Activated CD4-positive, alpha-beta memory T cell treated with anti-CD3 and anti-CD28 coated beads, Interleukin-2, amount 10 ng/mL, durations not matched to agents 7 days and 5 days (primary cell): ENCODE results near the gene MYH2. TPM values are rescaled to one million over a fixed set of nuclear protein-coding genes. Genes with fewer than 3 reads are reported as not detected.

Experiments
- CTCF ChIA-PET: fragments of 350-600 bp; sonication (Branson Sonifier 250); formaldehyde crosslinking; loops from one replicate; lab custom pipeline; 2021; ENCODE audit warnings: antibody characterized with exemption, inconsistent platforms; lab: Charles Lee
- POLR2A ChIA-PET: fragments of 350-600 bp; sonication (Branson Sonifier 250); formaldehyde crosslinking; loops from one replicate; lab custom pipeline; 2021; ENCODE audit warnings: antibody characterized with exemption; lab: Charles Lee
- DNase-seq: peaks from one replicate; pipeline ENCODE4 v3.0.0-alpha.2; 2020
- H3K27ac Mint-ChIP-seq: one replicate; pipeline ENCODE4 v1.8.0; 2021; ENCODE audit warnings: mild to moderate bottlenecking, mixed read lengths
- H3K27me3 Mint-ChIP-seq: one replicate; pipeline ENCODE4 v1.8.0; 2021; ENCODE audit warnings: mixed read lengths
- H3K36me3 Mint-ChIP-seq: one replicate; pipeline ENCODE4 v1.8.0; 2021; ENCODE audit warnings: low read depth, mixed read lengths
- H3K4me1 Mint-ChIP-seq: one replicate; pipeline ENCODE4 v1.8.0; 2021; ENCODE audit warnings: mixed read lengths
- H3K4me3 Mint-ChIP-seq: one replicate; pipeline ENCODE4 v1.8.0; 2021; ENCODE audit warnings: mild to moderate bottlenecking, mixed read lengths
- H3K9me3 Mint-ChIP-seq: one replicate; pipeline ENCODE4 v1.8.0; 2021; ENCODE audit warnings: mixed read lengths
- total RNA-seq, 2 experiments: library from RNA; stranded (reverse); gene quantifications; one replicate each; pipeline ENCODE4 v1.2.3, GENCODE V29; 2021

Gene MYH2
- total RNA-seq, result not detected

- no peaks in the 10 kb centered on the region for H3K36me3 Mint-ChIP-seq
- H3K9me3 Mint-ChIP-seq, result no peaks in the 10 kb centered on the region
- POLR2A ChIA-PET, result no interaction called here
- H3K4me3 Mint-ChIP-seq, result no peak within 1 kb of the TSS
- H3K27me3 Mint-ChIP-seq, result no peaks in the 10 kb centered on the region
- DNase-seq, result no peak
- CTCF ChIA-PET, result no interaction called here
- no peak within 1 kb of the TSS for H3K27ac Mint-ChIP-seq
- H3K4me1 Mint-ChIP-seq, result no peaks in the 10 kb centered on the region
Observed at GRCh38 chr17:10549096-10549842, at the start of gene MYH2. Gene MYH2, minus strand, starts transcription at chr17:10549658. Its CDS starts 1,738 bp downstream, at chr17:10547920.

DNA sequence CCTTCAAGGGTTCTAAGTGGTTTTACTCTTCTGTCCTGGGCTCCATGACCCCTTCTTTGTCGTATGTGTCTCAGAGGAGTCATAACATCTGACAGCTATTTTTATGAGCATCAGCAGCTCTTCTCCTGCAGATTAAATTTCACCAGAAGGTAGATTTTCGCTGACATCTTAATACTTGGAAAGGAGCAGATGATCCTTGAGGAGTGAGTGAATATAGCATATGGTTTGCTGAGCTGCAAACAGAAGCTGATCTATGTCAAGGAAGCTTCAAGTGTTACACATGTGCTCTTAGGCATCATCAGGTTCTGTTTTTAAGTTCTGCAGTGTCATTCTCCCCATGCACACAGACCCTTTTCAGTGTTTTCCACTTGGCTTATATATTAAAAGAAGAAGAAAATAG lies 49.2 kb upstream of the MYH2 start:
- H3K4me3 Mint-ChIP-seq, result no peak overlapping the region
- no peaks in the 10 kb centered on the region for H3K36me3 Mint-ChIP-seq
- DNase-seq, result no peak
- H3K27me3 Mint-ChIP-seq, result peaks cover 8% of the 10 kb centered on the region
- no peaks in the 10 kb centered on the region for H3K4me1 Mint-ChIP-seq
- H3K9me3 Mint-ChIP-seq, result no peaks in the 10 kb centered on the region
- ChIA-PET POLR2A (no interaction called here), CTCF (interaction anchor here (1.0 kb wide), 1 partner anchor 31 kb away, joined by 3 read pairs; no protein-coding TSS in a partner anchor)
- no peak overlapping the region for H3K27ac Mint-ChIP-seq

DNA sequence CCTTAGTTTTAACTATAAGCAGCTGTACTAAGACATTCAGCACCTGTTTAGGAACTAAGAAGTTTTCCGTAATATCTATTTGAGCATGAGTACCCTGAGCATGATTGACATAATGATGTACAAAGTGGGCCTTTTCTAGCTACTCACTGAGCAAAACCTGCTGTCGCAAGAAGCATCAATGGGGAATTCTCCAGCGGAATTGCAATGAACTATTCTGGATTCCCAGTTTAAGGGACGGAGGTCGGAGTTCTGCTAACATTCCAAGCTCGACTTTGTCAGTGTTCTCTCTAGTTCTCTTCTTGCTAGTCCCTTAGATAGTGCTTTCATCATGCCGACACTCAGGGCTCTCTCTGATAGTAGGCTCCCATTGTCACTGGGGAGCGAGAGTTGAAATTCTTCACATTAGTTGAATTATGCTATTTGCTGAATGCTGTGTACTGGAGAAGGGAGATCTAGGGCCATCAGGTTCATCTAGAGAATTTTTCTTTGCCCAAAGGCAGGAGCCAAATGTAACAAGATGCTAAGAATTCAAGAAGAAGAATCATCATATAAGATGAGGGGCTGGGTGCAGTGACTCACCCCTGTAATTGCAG lies 40.2 kb upstream of the MYH2 start:
- ChIA-PET POLR2A (no interaction called here), CTCF (no interaction called here)
- Mint-ChIP-seq H3K4me1 (no peaks in the 10 kb centered on the region), H3K9me3 (no peaks in the 10 kb centered on the region), H3K27ac (no peak overlapping the region), H3K4me3 (no peak overlapping the region), H3K36me3 (no peaks in the 10 kb centered on the region), H3K27me3 (peaks cover 5% of the 10 kb centered on the region)
- DNase-seq, result no peak

DNA sequence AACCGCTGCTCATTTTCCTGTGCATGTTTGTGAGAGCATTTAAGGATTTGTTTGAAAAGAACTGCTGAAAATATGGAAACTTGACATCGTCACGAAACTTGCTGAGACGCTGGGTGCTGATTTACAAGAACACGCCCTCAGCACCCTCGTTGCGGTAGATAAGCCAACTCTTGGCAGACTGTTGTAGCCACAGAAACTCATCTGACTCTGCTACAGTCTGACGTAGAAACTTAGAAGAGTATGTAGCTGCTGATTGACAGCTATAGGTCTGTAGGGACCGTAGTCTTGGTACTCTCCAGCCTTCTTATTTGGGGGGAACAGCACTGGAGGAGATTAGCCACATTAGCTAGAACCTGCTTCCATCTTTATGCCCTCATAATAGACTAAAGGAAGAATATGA lies 36.1 kb upstream of the MYH2 start:
- no peaks in the 10 kb centered on the region for H3K36me3 Mint-ChIP-seq
- H3K4me3 Mint-ChIP-seq, result no peak overlapping the region
- no peaks in the 10 kb centered on the region for H3K4me1 Mint-ChIP-seq
- no peak overlapping the region for H3K27ac Mint-ChIP-seq
- CTCF ChIA-PET, result interaction anchor here (0.7 to 1.9 kb wide), 3 partner anchors 31 to 803 kb away, joined by 4 to 5 read pairs (median 4); no protein-coding TSS in a partner anchor
- H3K9me3 Mint-ChIP-seq, result no peaks in the 10 kb centered on the region
- POLR2A ChIA-PET, result no interaction called here
- no peak for DNase-seq
- peaks cover 10% of the 10 kb centered on the region for H3K27me3 Mint-ChIP-seq

GRCh38 chr17:10583834-10584233 lies 34.4 kb upstream of the MYH2 start:
- H3K4me1 Mint-ChIP-seq, result no peaks in the 10 kb centered on the region
- DNase-seq, result no peak
- ChIA-PET POLR2A (no interaction called here), CTCF (interaction anchor here (0.6 to 1.9 kb wide), 3 partner anchors 8 to 34 kb away, joined by 4 to 5 read pairs (median 4); no protein-coding TSS in a partner anchor)
- no peak overlapping the region for H3K27ac Mint-ChIP-seq
- H3K4me3 Mint-ChIP-seq, result no peak overlapping the region
- H3K27me3 Mint-ChIP-seq, result peaks cover 10% of the 10 kb centered on the region
- no peaks in the 10 kb centered on the region for H3K9me3 Mint-ChIP-seq
- H3K36me3 Mint-ChIP-seq, result no peaks in the 10 kb centered on the region

DNA sequence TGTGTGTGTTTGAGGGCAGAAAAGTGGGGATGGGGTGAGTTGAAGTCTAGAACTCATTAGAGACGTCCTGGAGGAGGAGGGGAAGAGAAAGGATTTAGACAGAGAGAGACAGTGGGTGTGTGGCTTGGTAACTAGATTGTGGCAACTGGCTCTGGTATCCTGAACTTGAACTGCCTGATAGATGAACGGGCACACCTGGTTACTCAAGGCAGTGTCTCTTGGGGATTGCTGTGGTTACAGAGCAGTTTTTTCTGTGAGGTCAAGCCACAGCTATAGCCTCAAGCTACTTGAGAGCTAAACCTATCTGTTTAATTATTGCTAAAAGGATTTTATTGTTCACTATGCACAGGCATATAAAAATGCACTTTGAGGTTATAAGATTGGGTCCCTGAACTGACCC lies 29.8 kb upstream of the MYH2 start:
- no peak for DNase-seq
- no peaks in the 10 kb centered on the region for H3K9me3 Mint-ChIP-seq
- CTCF ChIA-PET, result no interaction called here
- POLR2A ChIA-PET, result no interaction called here
- no peak overlapping the region for H3K4me3 Mint-ChIP-seq
- no peaks in the 10 kb centered on the region for H3K36me3 Mint-ChIP-seq
- no peaks in the 10 kb centered on the region for H3K4me1 Mint-ChIP-seq
- peaks cover 10% of the 10 kb centered on the region for H3K27me3 Mint-ChIP-seq
- no peak overlapping the region for H3K27ac Mint-ChIP-seq

- Mint-ChIP-seq H3K27me3 (no peaks in the 10 kb centered on the region), H3K9me3 (no peaks in the 10 kb centered on the region), H3K4me1 (no peaks in the 10 kb centered on the region), H3K36me3 (no peaks in the 10 kb centered on the region), H3K27ac (no peak overlapping the region), H3K4me3 (no peak overlapping the region)
- ChIA-PET CTCF (no interaction called here), POLR2A (no interaction called here)
- no peak for DNase-seq
Observed at GRCh38 chr17:10574324-10574723, 24.9 kb upstream of the MYH2 start.

- DNase-seq, result no peak
- no peak overlapping the region for H3K27ac Mint-ChIP-seq
- peaks cover 3% of the 10 kb centered on the region for H3K27me3 Mint-ChIP-seq
- no peak overlapping the region for H3K4me3 Mint-ChIP-seq
- no peaks in the 10 kb centered on the region for H3K36me3 Mint-ChIP-seq
- H3K4me1 Mint-ChIP-seq, result no peaks in the 10 kb centered on the region
- ChIA-PET CTCF (no interaction called here), POLR2A (no interaction called here)
- H3K9me3 Mint-ChIP-seq, result no peaks in the 10 kb centered on the region
Observed at GRCh38 chr17:10563991-10564660, 14.7 kb upstream of the MYH2 start.

DNA sequence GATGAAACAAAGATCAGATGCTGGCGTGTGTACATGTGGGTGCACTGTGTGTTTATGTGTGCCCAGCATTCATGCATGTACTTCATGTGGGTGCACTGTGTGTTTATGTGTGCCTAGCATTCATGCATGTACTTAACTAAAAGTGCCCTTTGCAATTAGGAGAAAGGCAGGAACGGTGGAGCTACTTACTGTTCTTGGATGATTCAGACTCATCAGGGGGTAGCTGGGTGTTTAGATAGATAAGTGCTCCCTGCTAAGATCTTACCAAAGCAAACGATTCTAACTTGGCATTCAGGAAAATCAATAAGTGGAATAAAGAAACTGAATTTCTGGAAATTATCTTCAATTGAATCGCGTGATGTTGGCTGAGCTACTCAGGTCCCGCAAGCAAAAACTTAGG lies 8.6 kb upstream of the MYH2 start:
- no peak for DNase-seq
- CTCF ChIA-PET, result no interaction called here
- no peaks in the 10 kb centered on the region for H3K4me1 Mint-ChIP-seq
- no peaks in the 10 kb centered on the region for H3K27me3 Mint-ChIP-seq
- H3K27ac Mint-ChIP-seq, result no peak overlapping the region
- H3K4me3 Mint-ChIP-seq, result no peak overlapping the region
- H3K36me3 Mint-ChIP-seq, result no peaks in the 10 kb centered on the region
- no peaks in the 10 kb centered on the region for H3K9me3 Mint-ChIP-seq
- POLR2A ChIA-PET, result no interaction called here

DNA sequence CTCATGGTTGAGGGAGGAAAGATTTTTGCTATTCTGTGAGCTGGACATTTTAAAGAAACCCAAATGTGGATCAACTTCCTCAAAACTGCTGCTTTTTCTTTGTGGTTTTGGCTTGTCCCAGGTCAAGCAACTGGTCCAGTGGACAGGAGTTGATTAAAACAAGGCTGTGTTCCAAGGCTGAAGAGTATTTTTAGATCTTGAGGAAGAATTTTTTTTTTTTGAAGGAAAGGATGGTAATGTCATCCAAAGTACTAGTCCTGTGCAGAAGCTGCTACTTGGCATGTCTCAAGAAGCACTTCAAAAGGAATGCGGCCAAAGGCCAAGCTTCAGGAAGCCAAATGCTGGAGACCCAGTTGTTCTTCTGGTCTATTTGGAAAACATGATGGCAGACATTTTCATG lies 8.0 kb upstream of the MYH2 start:
- Mint-ChIP-seq H3K27me3 (no peaks in the 10 kb centered on the region), H3K4me1 (no peaks in the 10 kb centered on the region), H3K4me3 (no peak overlapping the region), H3K36me3 (no peaks in the 10 kb centered on the region), H3K9me3 (no peaks in the 10 kb centered on the region), H3K27ac (no peak overlapping the region)
- POLR2A ChIA-PET, result no interaction called here
- no peak for DNase-seq
- CTCF ChIA-PET, result no interaction called here

GRCh38 chr17:10556301-10557005 lies 7.0 kb upstream of the MYH2 start:
- CTCF ChIA-PET, result no interaction called here
- no peak overlapping the region for H3K27ac Mint-ChIP-seq
- POLR2A ChIA-PET, result no interaction called here
- no peak for DNase-seq
- no peak overlapping the region for H3K4me3 Mint-ChIP-seq
- no peaks in the 10 kb centered on the region for H3K27me3 Mint-ChIP-seq
- H3K36me3 Mint-ChIP-seq, result no peaks in the 10 kb centered on the region
- no peaks in the 10 kb centered on the region for H3K9me3 Mint-ChIP-seq
- no peaks in the 10 kb centered on the region for H3K4me1 Mint-ChIP-seq

DNA sequence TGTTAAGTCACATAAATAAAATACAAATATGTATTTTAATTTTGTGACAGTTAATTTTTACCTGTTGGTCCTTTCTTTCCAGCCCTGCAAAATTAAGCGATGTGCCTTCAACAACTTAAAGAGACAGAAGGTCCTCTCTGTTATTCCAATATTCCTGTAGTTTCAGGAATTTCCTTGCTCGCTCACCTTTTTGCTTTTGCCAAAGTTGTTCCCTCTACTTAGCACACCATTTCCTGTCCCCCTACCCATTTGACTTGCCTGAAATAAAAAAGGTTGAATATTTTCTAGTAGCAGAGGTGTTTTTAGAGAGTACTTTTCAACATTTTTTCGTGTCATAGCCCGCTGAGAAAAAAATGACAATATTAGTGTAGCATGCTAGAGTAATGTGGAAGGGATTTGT lies 556 bp upstream of the MYH2 start:
- no peaks in the 10 kb centered on the region for H3K4me1 Mint-ChIP-seq
- ChIA-PET POLR2A (no interaction called here), CTCF (no interaction called here)
- H3K4me3 Mint-ChIP-seq, result no peak overlapping the region
- H3K36me3 Mint-ChIP-seq, result no peaks in the 10 kb centered on the region
- no peak for DNase-seq
- no peak overlapping the region for H3K27ac Mint-ChIP-seq
- no peaks in the 10 kb centered on the region for H3K9me3 Mint-ChIP-seq
- no peaks in the 10 kb centered on the region for H3K27me3 Mint-ChIP-seq

DNA sequence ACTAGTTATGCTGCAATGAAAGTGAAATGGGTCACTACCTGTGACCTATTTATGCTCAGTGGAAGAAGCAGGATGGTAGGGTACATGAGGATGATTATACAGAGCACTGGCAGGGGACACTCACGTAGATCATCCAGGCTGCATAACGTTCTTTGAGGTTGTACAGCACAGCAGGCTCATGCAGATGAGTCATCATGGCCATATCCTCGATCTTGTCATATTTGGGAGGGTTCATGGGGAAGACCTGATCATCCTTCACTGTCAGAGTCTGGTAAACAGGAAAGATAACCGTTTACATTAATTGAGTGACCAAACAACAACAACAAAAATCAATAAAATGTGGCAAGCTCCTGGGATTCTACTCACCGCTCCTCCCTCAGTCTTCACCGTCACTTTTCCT lies 2.1 kb downstream of the MYH2 start:
- H3K4me1 Mint-ChIP-seq, result no peaks in the 10 kb centered on the region
- POLR2A ChIA-PET, result no interaction called here
- no peak overlapping the region for H3K4me3 Mint-ChIP-seq
- no peaks in the 10 kb centered on the region for H3K9me3 Mint-ChIP-seq
- CTCF ChIA-PET, result no interaction called here
- no peak for DNase-seq
- H3K27ac Mint-ChIP-seq, result no peak overlapping the region
- H3K27me3 Mint-ChIP-seq, result no peaks in the 10 kb centered on the region
- H3K36me3 Mint-ChIP-seq, result no peaks in the 10 kb centered on the region
